Muscle layer of colon (tissue), 2 donors: ENCODE data around the gene PCDHGB6.
A peak's percentile ranks its signal among the peaks of the same experiment; 100 is the strongest.
"Not testable (repeated sequence)": the region's sequence is repeated elsewhere in the genome, so short reads cannot be mapped to it uniquely, and the experiment has no call there.

Experiments used
- H3K27ac ChIP-seq: one replicate; pipeline ENCODE4 v1.7.0; 2013; ENCODE audit warnings: low read depth, mild to moderate bottlenecking, low read length, moderate library complexity
- H3K27me3 ChIP-seq, 2 donors: one replicate each; pipeline ENCODE4 v1.7.0; 2013; ENCODE audit warnings: low read length in 2 of 2, mild to moderate bottlenecking in 2 of 2; ENCODE audit not compliant: insufficient read depth in 2 of 2, control insufficient read depth in 1 of 2
- H3K36me3 ChIP-seq: one replicate; pipeline ENCODE4 v1.7.0; 2013; ENCODE audit warnings: mild to moderate bottlenecking, low read length; ENCODE audit not compliant: insufficient read depth
- H3K4me1 ChIP-seq: one replicate; pipeline ENCODE4 v1.7.0; 2013; ENCODE audit warnings: mild to moderate bottlenecking, low read length; ENCODE audit not compliant: insufficient read depth
- H3K4me3 ChIP-seq, 2 donors: one replicate each; pipeline ENCODE4 v1.7.0; 2013; ENCODE audit warnings: low read length in 2 of 2, low read depth in 1 of 2, mild to moderate bottlenecking in 1 of 2, moderate library complexity in 1 of 2
- H3K9ac ChIP-seq: one replicate; pipeline ENCODE4 v1.7.0; 2013; ENCODE audit warnings: low read length
- H3K9me3 ChIP-seq: one replicate; pipeline ENCODE4 v1.7.0; 2013; ENCODE audit warnings: mild to moderate bottlenecking, low read length
- donor health status: abdominal sarcoma.
- donor health status: Adenocarcinoma of cecum.

PCDHGB6 gene

DNA sequence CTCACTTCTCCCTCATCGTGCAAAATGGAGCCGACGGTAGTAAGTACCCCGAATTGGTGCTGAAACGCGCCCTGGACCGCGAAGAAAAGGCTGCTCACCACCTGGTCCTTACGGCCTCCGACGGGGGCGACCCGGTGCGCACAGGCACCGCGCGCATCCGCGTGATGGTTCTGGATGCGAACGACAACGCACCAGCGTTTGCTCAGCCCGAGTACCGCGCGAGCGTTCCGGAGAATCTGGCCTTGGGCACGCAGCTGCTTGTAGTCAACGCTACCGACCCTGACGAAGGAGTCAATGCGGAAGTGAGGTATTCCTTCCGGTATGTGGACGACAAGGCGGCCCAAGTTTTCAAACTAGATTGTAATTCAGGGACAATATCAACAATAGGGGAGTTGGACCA lies 23.5 kb downstream of the PCDHGB6 start:
- Histone ChIP-seq H3K27ac (no peak overlapping the region), H3K4me1 (no peaks in the 10 kb centered on the region), H3K9ac (no peak overlapping the region), H3K27me3 (no peaks in the 10 kb centered on the region), H3K4me3 (peak overlapping the region in 1 of 2 donors; percentile 51), H3K36me3 (no peaks in the 10 kb centered on the region), H3K9me3 (peaks cover 63% of the 10 kb centered on the region)

GRCh38 chr5:141432308-141432707 lies 24.5 kb downstream of the PCDHGB6 start:
- peak overlapping the region in 1 of 2 donors; percentile 51 for H3K4me3 ChIP-seq
- peaks cover 57% of the 10 kb centered on the region for H3K9me3 ChIP-seq
- not testable (repeated sequence) for H3K27ac ChIP-seq

GRCh38 chr5:141432726-141433125 lies 24.9 kb downstream of the PCDHGB6 start:
- H3K27ac ChIP-seq, H3K27me3 ChIP-seq, H3K36me3 ChIP-seq, H3K4me1 ChIP-seq, H3K9ac ChIP-seq: not testable (repeated sequence)
- Histone ChIP-seq H3K4me3 (peak overlapping the region in 1 of 2 donors; percentile 14), H3K9me3 (peaks cover 52% of the 10 kb centered on the region)

More at GRCh38 chr5:141432308-141432707, 24.5 kb downstream of the PCDHGB6 start:
- not testable (repeated sequence) for H3K9ac ChIP-seq, H3K27me3 ChIP-seq, H3K36me3 ChIP-seq, H3K4me1 ChIP-seq

DNA sequence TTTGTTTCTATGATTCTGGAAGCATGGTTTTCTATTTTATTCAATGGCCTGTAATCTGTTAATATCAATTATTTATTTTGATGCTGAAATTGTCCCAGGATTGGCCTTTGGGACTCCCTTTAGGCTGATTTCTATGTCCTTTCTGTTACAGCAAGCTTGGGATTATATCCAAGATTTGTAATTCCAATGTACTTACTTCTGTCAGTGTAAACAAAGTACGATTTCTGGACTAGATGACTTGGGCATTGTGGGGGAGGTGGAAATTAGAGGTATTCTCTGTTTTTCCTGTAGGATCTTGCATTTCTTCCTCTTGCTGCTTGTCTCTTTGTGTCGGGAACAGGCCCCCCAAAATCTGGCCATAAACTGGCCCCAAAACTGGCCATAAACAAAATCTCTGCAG lies 26.2 kb downstream of the PCDHGB6 start:
- Histone ChIP-seq H3K27me3 (no peaks in the 10 kb centered on the region), H3K9ac (no peak overlapping the region), H3K4me3 (no peak overlapping the region), H3K9me3 (peaks cover 47% of the 10 kb centered on the region), H3K27ac (no peak overlapping the region), H3K36me3 (no peaks in the 10 kb centered on the region), H3K4me1 (no peaks in the 10 kb centered on the region)

DNA sequence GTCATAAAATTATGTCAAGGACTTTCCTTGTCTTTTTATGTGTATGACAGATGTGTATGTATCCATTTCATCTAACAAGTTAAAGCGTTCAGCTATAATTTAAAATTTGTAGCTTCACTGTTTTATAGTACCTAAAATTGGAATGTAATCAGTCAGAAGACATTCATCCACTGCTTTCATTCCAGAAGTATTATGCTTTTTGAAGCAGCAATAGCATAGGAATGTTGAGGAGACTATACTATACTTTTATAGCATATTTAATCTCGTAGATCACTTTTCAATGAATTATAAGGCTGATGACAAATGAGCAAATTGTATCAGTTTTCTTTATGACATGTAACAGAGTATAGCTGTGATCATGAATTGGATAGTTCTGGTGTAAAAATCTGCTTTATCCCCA lies 29.4 kb downstream of the PCDHGB6 start:
- Histone ChIP-seq H3K9me3 (peaks cover 37% of the 10 kb centered on the region), H3K4me3 (no peak overlapping the region), H3K4me1 (no peaks in the 10 kb centered on the region), H3K9ac (no peak overlapping the region), H3K27me3 (no peaks in the 10 kb centered on the region), H3K27ac (no peak overlapping the region), H3K36me3 (no peaks in the 10 kb centered on the region)

- H3K27ac ChIP-seq = no peak overlapping the region
- no peaks in the 10 kb centered on the region for H3K4me1 ChIP-seq
- H3K9me3 ChIP-seq = peaks cover 22% of the 10 kb centered on the region
- H3K36me3 ChIP-seq = no peaks in the 10 kb centered on the region
- H3K4me3 ChIP-seq = peak overlapping the region in 1 of 2 donors; percentile 1
- no peaks in the 10 kb centered on the region for H3K27me3 ChIP-seq
- no peak overlapping the region for H3K9ac ChIP-seq
Observed at GRCh38 chr5:141439411-141440141, 31.8 kb downstream of the PCDHGB6 start.

GRCh38 chr5:141440341-141440740 lies 32.5 kb downstream of the PCDHGB6 start:
- Histone ChIP-seq H3K4me3 (no peak overlapping the region), H3K9ac (no peak overlapping the region), H3K27me3 (no peaks in the 10 kb centered on the region), H3K9me3 (peaks cover 22% of the 10 kb centered on the region), H3K36me3 (no peaks in the 10 kb centered on the region), H3K4me1 (no peaks in the 10 kb centered on the region), H3K27ac (no peak overlapping the region)

DNA sequence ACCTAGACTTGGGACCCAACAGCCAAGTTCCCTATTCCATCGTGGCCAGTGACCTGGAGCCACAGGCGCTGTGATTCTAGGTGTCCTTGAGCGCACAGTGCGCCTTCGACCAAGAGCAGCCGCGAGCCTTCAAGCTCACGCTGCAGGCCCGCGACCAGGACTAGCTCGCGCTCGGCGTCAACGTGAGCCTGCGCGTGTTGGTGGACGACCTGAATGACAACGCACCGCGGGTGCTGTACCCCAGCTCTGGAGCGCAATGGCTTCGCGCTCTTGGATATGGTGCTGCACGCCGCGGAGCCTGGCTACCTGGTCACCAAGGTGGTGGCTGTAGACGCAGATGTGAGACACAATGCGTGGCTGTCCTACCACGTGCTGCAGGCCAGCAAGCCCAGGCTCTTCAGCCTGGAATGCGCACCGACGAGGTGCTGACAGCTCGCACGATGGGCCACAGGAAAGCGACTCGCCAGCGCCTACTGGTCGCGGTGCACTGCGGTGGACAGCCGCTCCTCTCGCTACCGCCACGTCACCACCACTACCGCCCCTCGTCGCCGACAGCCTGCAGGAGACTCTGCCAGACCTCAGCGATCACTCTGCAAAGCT lies 33.9 kb downstream of the PCDHGB6 start:
- no peaks in the 10 kb centered on the region for H3K27me3 ChIP-seq
- no peak overlapping the region for H3K9ac ChIP-seq
- no peak overlapping the region for H3K4me3 ChIP-seq
- no peaks in the 10 kb centered on the region for H3K4me1 ChIP-seq
- H3K9me3 ChIP-seq = peaks cover 18% of the 10 kb centered on the region
- no peaks in the 10 kb centered on the region for H3K36me3 ChIP-seq
- H3K27ac ChIP-seq = no peak overlapping the region
